ENCODE measurements around the gene HEATR9.
"Not testable (repeated sequence)": the region's sequence is repeated elsewhere in the genome, so short reads cannot be mapped to it uniquely, and the experiment has no call there.

The HEATR9 gene

GRCh38 chr17:35868737-35869136 is at the start of gene HEATR9:
Gene HEATR9, minus strand, starts transcription at chr17:35868891. Its CDS starts 149 bp downstream, at chr17:35868742.
- DNase-seq: no peak

GRCh38 chr17:35917519-35918213 is 49.0 kb upstream of the HEATR9 start:
- no peak for DNase-seq

DNA sequence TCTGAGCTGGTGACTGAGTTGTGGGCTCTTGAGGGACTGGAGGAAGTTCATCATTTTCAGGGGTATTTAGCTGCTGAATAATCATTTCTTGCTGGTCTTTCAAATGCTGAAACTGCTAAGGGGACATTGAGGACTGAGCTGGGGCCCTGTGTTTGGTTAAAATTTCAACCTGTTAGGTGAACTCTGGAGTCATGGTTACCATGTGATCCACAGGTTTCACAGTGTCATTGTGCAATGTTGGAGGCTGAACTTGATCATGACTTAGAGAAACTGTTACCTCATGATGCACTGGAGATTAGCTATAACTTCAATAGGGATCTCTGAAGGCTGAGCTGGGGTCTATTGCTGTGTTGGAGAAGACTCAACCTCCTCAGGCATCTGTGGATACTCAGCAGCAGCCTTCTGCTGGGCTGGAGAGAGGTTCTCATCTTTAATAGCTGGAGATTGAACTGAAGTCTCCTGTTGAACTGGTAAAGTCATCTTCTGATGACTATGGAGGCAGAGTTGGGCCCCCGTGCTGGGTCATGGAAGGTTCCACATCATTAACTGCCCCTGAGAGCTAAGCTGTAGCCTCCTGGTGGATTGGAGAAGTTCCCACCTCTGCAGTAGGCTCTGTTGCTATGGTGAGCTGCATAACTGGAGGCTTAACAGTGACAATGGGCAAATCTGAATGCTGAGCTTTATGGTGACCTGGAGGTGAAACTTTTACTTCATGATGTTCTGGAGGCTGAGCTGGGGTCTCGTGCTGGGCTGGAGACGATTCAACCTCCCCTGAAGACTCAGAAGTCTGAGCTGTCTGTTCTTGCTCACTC is 46.7 kb upstream of the HEATR9 start:
- DNase-seq: no peak

GRCh38 chr17:35914354-35914753 is 45.7 kb upstream of the HEATR9 start:
- no peak for DNase-seq

- DNase-seq: no peak
Observed at GRCh38 chr17:35913609-35914008, 44.9 kb upstream of the HEATR9 start.

DNA sequence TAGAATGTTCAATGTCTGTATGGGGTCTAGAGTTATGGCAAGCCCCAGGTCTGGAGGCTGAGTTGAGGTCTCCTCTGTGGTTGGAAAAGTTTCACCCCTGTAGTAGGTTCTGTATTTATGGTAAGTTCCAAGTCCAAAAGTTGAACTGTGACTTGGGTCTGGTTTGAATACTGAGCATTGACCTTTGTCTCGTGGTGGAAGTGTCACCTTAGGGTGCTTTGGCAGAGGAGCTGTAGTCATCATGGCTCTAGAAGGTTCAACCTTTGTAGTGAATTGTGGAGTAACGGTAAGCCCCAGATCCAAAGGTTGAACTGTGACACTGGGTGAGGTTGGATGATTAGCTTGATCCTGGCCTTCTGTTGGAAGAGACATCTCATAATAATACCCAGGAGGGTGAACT is 44.3 kb upstream of the HEATR9 start:
- no peak for DNase-seq

- no peak for DNase-seq
Observed at GRCh38 chr17:35912339-35912912, 43.7 kb upstream of the HEATR9 start.

GRCh38 chr17:35909408-35909807 is 40.7 kb upstream of the HEATR9 start:
- no peak for DNase-seq

DNA sequence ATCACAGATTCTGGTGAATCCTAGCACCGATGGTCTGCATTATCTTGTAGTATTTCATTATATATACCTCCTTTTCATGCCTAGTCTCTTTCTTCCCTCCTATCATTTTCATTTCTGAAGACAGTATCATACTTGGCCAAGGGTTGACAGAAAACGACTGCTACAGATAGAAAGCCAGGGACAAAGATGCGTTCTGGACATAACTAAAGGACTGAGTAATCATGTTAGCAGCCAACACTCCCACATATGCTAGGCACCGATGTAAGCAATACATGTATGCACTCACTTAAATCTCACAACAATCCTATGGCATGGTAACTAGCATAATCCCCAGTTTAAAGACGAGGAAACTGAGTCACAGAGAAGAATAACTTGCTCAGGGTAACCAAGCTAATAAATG is 39.0 kb upstream of the HEATR9 start:
- DNase-seq: no peak

GRCh38 chr17:35906926-35907637 is 38.4 kb upstream of the HEATR9 start:
- DNase-seq: no peak

DNA sequence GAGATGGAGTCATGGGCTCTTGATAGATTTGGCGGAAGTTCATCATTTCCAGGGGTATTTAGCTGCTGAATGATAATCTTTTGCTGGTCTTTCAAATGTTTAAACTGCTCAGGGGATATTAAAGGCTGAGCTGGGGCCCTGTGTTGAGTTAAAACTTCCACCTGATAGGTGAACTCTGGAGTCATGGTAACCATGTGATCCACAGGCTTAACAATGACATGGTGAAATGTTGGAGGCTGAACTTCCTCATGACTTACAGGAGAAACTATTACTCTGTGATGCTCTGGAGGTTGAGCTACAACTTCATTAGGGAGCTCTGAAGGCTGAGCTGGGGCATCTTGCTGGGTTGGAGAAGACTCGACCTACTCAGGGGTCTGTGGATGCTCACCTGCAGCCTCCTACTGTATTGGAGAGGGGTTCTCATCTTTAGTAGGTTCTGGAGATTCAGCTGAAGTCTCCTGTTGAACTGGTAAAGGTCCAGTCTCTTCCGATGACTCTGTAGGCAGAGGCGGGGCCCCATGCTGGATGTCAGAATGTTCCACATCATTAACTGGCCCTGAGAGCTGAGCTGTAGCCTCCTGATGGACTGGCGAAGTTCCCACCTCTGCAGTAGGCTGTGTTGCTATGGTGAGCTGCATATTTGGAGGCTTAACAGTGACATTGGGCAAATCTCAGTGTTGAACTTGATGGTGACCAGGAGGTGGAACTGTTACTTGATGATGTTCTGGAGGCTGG is 37.7 kb upstream of the HEATR9 start:
- no peak for DNase-seq

DNA sequence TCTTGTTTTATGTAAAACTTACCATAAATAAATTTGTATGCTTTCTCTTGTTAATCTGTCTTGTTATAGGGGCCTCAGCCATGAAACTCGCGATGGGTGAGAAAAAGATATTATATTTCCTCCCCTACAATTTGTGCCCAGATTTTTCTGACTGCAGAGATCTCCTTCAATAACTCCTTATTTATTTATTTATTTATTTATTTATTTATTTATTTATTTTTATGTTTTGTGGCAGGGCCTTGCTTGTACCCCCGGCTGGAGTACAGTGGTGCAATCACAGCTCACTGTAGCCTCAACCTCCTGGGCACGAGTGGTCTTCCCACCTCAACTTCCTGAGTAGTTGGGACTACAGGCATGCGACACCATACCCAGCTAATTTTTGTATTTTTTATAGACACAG is 34.8 kb upstream of the HEATR9 start:
- no peak for DNase-seq

- DNase-seq: no peak
Observed at GRCh38 chr17:35901631-35902175, 33.0 kb upstream of the HEATR9 start.

DNA sequence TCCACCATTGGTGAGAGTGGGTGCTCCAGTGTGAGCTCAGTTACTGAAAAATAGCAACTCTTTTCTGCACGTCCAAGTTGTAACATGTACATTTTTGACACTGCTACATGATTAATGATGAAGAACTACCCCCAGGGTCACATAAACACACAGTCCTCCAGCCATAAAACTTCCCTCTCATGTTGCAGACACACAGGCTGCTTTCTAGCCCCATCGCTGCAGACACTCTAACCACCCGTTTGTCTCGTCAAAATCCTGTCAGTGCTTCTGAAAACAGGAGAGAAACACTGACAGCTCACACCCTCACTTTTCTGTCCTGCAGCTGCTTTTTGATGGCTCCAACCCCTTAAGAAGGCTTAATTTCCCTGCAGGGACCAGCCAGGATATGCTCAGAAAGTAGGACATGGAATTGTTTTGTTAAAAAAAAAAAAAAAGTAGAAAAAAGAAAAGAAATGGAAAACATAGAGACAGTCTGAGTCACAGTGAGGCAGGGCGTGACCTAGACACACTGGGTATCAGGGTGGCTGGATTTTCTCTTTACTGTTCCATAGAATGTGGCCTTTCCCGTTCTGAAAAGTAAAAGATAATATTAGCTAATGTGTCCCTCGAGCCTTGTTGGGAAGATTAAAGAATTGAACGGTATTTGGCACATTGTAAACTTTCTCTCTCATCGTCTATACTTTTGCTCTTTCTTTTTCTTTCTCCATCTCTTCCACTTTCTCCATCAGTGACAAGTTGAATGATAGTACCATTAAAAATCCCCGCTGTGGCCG is 32.2 kb upstream of the HEATR9 start:
- DNase-seq: no peak

- no peak for DNase-seq
Observed at GRCh38 chr17:35900280-35900679, 31.6 kb upstream of the HEATR9 start.

DNA sequence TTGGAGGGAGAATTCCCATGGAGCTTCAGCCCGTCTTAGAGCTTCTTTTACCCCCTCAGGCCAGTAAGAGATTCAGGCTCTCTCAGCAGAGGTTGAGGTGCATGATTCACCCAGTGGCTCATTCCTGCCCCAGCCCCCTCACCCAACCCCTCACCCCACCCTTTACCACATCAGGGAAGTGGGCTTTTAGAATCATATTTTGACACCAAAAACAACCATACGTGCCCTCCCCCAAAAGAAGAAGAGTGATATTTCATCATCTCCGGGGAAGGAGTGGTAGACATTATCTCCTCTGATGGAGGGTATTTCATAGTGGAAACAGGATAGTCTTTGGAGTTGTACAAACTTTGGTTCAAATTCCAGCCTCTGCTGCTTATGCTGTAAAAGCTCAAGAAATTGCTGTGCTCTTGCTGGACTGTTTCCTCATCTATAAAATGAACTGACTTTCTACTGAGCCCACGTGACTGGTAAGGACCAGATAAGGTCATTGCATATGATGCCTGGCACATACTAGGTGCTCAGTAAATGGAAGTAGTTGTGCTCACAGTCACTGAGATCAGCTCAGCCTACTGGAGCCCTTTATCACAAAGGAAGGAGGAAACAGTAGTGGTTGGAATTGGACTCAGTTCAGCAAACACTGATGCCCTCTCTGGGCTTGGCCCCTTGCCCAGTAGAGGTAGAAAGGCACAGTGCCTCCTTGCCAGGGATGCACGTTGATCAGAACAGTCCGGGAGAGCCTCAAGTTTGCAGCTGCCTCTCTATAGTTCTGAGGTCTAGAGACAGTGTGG is 29.8 kb upstream of the HEATR9 start:
- DNase-seq: peak; percentile 26

DNA sequence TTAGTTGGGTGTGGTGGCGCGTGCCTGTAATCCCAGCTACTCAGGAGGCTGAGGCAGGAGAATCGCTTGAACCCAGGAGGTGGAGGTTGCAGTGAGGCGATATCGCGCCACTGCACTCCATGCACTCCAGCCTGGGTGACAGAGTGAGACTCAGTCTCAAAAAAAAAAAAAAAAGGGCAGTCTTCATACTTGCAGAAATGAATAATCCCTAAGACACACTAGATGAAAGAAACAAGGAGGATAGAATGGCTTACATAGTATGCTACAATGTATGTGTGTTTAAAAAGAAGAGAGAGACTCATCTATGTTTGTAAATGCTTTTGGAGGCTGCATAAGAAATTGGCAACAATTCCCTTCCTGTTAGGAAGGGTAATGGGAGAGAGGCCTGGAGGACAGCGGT is 29.1 kb upstream of the HEATR9 start:
- DNase-seq: not testable (repeated sequence)

GRCh38 chr17:35895636-35896587 is 27.2 kb upstream of the HEATR9 start:
- DNase-seq: peak; percentile 34

DNA sequence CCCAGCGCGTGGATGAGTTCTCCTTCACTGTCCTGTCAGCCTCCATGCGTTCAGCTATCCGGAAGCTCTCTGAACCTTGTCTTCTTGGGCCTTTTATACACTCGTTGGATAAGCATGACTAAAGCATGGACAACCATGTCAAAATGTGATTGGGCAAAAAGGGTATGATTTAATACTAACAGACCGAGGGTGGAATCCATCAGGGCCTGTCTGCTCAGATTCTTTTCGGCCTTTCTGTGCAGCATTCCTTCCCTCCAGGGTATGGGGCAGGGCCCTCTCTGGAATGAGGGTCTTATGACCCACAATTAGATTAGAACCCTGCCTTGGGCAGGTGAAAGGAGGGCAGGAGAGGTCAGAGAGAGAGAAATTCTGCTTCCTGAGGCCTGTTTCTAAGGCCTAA is 25.5 kb upstream of the HEATR9 start:
- DNase-seq: no peak

DNA sequence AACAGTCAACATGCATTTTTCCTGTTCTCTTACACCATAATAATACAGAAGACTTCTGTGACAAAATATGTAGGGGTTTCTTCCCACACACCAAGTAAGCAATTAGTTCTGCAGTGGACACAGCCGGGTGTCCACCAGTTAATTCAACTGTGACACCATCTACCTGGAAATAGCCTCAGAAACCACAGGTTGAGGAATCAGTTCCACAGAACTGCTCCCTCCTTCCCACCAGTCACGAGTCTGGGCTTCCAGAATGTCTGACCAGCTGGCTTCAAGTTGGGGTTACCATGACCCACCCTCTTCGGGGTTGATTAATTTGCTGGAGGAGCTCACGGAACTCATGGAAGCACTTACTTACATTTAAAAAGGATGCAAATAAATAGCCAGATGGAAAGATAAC is 25.1 kb upstream of the HEATR9 start:
- DNase-seq: no peak
